Right cardiac atrium (tissue), 5 donors: ENCODE data around the gene ITPR1. TPM values are rescaled to one million over a fixed set of nuclear protein-coding genes. Genes with fewer than 3 reads are reported as not detected.

ENCODE experiments used
- ATAC-seq, 2 donors: fragments of 200-7000 bp; cut with Tn5 transposase; one replicate each; pipeline versions ENCODE4 v1.8.0 to v1.9.1; 2020; ENCODE audit warnings: moderate library complexity in 2 of 2, mild to moderate bottlenecking in 1 of 2
- DNase-seq, 3 donors: peaks; one replicate each; pipeline ENCODE4 v3.0.0-alpha.2; 2020
- H3K27ac ChIP-seq: one replicate; pipeline ENCODE4 v1.5.1; 2013; ENCODE audit warnings: mild to moderate bottlenecking, low read length, control low read depth, moderate library complexity
- H3K27me3 ChIP-seq: one replicate; pipeline ENCODE4 v1.6.1; 2013; ENCODE audit not compliant: control insufficient read depth, insufficient read depth
- H3K4me1 ChIP-seq: one replicate; pipeline ENCODE4 v1.6.1; 2013; ENCODE audit warnings: low read length; ENCODE audit not compliant: control insufficient read depth, insufficient read depth
- H3K4me3 ChIP-seq: one replicate; pipeline ENCODE4 v1.5.1; 2013; ENCODE audit warnings: low read length, control low read depth
- H3K9me3 ChIP-seq: one replicate; pipeline ENCODE4 v1.6.1; 2013; ENCODE audit warnings: low read length; ENCODE audit not compliant: control insufficient read depth
- WGBS: extraction: QIAGEN DNeasy Blood & Tissue Kit; methylation state at CpG from one replicate; pipeline ENCODE4 v1.1.7; 2013; 5-methylcytosine and 5-hydroxymethylcytosine counted together
- intact Hi-C, 4 donors: fragments of 100-400 bp; cut with DNase I; formaldehyde crosslinking; loops; one replicate each; pipeline versions ENCODE4 v1.11.0 to v1.14.0; 2022 to 2023
- polyA plus RNA-seq: library from polyadenylated mRNA; stranded (reverse); fragments of 200-250 nt; gene quantifications from one replicate; pipeline ENCODE4 v1.2.3, GENCODE V29; 2013
- total RNA-seq, 4 donors: library from RNA; stranded (reverse); fragmentation: NEBNext Ultra II Directional; extraction: Animal tissue kit (Norgen Biotek cat#: 25700); gene quantifications; one replicate each; pipeline ENCODE4 v1.2.1, GENCODE V29; 2021
- donor health status: healthy with polysubstance abuse.
- donor health status: DM: no; HTN: yes; CAD: no.
- donor health status: DM: no; HTN: no; CAD: no.
- donor health status: DM: no; HTN: yes; CAD: no; lungs with severe emphysema.
- donor health status: DM: yes; HTN: yes; CAD: no.

ITPR1 gene
- total and polyA plus RNA-seq, 5 donors = 13.9 to 59.0 (median 39.5) TPM

DNA sequence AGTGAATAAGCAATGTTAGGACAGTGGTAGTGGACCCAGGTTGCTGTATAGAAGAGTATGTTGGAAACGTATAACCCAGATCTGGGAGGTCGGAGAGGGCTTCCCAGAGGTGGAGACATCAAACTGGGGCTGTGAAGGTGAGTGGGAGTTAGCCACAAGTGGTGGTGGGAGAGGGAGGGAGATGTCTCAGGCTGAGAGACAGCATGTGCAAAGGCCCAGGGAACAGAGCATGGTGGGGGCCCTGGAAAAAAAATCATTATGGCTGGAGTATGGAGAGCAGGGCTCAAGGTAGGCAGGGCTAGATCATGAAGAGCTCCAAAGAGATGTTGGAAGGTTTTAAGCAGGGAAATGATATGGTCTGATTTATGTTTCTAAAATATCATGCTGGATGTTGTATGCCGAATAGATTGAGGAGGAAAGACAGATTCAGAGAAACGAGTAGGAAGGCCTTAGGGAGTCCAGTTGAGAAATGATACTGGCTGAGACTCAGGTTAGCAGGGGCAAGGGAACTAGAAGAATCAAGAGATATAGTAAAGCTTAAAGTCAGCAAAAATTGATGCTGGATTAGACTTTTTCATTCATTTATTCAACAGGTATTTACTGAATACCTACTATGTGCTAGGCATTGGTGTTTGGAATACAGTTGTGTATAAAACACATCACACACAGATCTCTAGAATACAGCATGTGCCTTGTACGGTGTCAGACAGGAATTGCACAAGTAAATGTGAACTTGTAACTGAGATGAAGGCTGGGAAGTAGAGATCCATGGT, 17.0 kb downstream of the ITPR1 start:
- Histone ChIP-seq H3K27ac (no peak overlapping the region), H3K4me1 (peaks cover 1% of the 10 kb centered on the region), H3K27me3 (no peaks in the 10 kb centered on the region), H3K9me3 (no peaks in the 10 kb centered on the region), H3K4me3 (no peak overlapping the region)
- DNase-seq (no peak), ATAC-seq (no peak)
- WGBS = 83% methylated on average over 5 of the region's 5 CpGs
- intact Hi-C loops = loop anchor here in 1 of 4 donors (10.0 kb wide), 1 partner anchor 115 kb away; no protein-coding TSS in a partner anchor

DNA sequence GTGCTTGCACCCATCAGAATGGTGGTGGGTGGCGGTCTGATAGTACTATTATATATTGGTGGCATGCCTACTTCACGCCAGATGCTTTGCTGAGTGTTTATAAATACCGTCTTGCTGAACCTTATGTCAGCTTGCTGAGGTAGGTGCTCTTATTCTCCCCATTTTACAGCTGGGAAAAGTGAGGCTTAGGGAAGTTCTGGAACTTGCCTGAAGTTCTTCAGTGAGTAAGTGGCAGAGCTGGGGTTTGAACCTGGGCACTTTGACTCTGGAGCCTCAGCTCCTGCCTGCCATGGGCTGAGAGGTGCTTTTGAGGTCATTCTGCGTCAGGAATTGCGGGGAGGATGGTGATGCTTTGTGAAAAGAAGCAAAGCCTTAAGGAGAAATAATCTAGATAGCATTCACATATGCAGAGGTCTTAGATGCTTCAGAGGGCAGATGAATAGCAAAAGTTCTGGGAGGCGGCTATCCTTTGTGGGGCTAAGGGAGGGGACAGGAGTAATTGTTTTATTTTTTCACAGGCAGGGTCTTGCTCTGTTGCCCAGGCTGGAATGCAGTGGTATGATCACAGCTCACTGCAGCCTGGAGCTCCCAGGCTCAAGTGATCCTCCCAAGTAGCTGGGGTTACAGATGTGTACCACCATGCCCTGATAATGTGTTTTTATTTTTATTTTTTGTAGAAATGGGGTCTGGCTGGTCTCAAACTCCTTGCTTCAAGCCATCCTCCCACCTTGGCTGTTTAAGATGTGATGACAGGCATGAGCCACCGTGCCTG, 18.5 kb downstream of the ITPR1 start:
- H3K4me3 ChIP-seq = no peak overlapping the region
- H3K27me3 ChIP-seq = no peaks in the 10 kb centered on the region
- H3K27ac ChIP-seq = no peak overlapping the region
- intact Hi-C loops = no loop called here
- ATAC-seq (no peak), DNase-seq (no peak)
- 84% methylated on average over 7 of the region's 7 CpGs for WGBS
- H3K4me1 ChIP-seq = peaks cover 2% of the 10 kb centered on the region
- H3K9me3 ChIP-seq = no peaks in the 10 kb centered on the region

DNA sequence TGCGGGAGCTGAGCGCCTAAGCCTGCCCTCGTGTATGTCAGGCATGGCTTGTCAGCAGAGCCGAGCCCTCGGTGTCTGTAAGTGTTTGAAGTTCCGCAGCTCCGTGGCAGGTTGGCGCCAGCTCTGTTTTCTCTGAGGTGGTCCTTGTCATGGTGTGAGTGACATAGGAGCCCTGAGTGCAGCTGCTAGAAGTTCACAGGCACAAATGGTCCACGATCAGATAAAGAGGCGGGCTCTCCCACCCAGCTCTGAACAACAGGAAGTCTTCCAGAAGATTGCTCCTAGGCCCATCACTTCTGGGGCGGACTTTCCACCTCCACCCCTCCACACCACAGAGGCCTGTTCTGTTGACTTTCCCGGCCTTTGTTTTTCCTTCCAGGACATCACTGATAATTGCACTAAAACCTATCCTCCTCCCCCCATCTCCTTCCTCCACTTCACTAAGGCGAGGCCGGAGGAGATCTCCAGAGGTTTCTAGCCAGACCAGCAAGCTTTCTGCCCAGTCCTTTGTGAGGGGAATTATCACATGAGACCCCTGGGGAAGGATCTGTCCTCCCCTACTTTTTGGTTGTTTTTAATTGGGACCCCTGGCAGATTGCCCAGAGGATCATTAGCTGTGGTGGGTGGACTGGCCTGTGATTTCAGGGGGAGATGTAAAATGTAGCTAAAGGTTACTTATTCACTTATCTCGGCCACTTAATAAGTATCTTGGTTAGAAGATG, 19.9 kb downstream of the ITPR1 start:
- ATAC-seq (peak; percentile 79 to 95), DNase-seq (peak; percentile 58 to 67 (median 61))
- Histone ChIP-seq H3K4me1 (peaks cover 2% of the 10 kb centered on the region), H3K27ac (peak overlapping the region; percentile 3), H3K9me3 (no peaks in the 10 kb centered on the region), H3K27me3 (no peaks in the 10 kb centered on the region), H3K4me3 (no peak overlapping the region)
- intact Hi-C loops = no loop called here
- 42% methylated on average over 15 of the region's 15 CpGs for WGBS

DNA sequence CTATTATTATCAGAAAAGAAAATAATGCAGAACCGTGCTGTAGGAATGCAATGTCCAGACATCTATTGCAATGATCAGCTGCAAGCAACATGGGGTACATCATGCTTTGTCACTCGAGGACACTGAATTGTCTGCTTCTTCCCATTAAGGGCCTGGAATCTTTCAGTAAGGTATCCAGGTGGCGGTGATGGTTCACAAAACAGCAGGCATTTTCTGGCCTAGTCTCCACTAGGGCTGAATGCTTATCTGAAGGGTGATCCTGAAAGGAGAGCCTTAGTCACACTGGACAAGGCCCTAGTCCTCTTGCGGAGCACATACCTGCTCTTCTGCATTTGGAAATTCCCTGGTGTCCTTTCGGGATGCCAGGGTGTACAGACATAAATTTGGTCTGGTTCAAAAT, 21.2 kb downstream of the ITPR1 start:
- H3K4me1 ChIP-seq = peaks cover 2% of the 10 kb centered on the region
- intact Hi-C loops = no loop called here
- no peak overlapping the region for H3K27ac ChIP-seq

DNA sequence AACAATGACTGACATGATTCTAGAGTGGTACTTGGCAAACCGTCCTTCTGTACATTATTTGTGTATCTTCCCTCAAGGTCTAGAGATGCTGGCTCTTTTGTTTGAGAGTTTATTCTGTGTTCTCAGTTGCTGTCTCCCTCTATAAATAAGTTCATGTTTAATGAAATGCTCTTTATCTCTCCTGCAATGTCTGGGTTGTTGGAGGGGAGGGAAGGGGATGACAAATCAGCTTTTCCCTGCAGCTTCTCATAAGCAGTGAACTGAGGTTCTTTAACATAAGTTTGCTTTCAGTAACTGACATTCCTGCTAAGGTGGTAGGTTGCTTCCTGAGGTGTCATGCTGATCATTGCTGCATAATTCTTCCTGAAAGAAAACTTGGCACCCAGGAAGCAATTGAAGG, 21.8 kb downstream of the ITPR1 start:
- H3K27ac ChIP-seq = no peak overlapping the region
- H3K27me3 ChIP-seq = no peaks in the 10 kb centered on the region
- intact Hi-C loops = no loop called here
- peaks cover 8% of the 10 kb centered on the region for H3K4me1 ChIP-seq
- 59% methylated on average over 1 of the region's 1 CpG for WGBS
- H3K4me3 ChIP-seq = no peak overlapping the region
- no peak for ATAC-seq
- no peaks in the 10 kb centered on the region for H3K9me3 ChIP-seq
- DNase-seq = no peak

More for the DNA sequence above, 21.2 kb downstream of the ITPR1 start:
- DNase-seq (no peak), ATAC-seq (no peak)
- no peaks in the 10 kb centered on the region for H3K27me3 ChIP-seq
- H3K4me3 ChIP-seq = no peak overlapping the region
- WGBS = 81% methylated on average over 5 of the region's 5 CpGs
- no peaks in the 10 kb centered on the region for H3K9me3 ChIP-seq

DNA sequence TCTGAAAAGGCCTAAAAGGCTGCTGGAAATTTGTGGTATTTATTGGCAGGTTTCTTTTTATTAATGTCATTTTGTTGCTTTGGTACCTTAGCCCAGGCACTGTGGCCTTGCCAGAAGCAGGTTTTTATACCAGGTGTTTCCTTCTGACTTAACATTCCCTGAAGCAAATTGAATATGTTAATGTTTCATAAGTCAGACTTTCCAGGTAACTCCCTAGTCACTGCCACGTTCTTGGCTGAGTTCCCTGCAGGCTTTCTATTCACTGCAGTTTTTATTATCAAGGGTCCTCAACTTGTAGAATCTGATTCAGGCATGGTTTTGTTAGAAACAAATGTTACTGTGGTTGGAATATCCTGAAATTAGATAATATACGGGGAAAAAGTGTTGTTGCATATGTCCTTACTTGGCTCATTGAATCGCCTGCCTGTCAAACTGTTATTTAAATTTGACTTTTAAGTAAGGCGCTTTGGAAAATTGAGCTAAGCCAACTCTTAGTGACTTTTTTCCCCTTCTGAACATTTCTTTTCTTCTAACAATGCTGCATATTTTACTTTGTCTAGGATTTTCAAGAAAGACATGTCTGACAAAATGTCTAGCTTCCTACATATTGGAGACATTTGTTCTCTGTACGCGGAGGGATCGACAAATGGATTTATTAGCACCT, 22.9 kb downstream of the ITPR1 start:
- intact Hi-C loops = no loop called here
- Histone ChIP-seq H3K27ac (no peak overlapping the region), H3K4me1 (peaks cover 11% of the 10 kb centered on the region)

DNA sequence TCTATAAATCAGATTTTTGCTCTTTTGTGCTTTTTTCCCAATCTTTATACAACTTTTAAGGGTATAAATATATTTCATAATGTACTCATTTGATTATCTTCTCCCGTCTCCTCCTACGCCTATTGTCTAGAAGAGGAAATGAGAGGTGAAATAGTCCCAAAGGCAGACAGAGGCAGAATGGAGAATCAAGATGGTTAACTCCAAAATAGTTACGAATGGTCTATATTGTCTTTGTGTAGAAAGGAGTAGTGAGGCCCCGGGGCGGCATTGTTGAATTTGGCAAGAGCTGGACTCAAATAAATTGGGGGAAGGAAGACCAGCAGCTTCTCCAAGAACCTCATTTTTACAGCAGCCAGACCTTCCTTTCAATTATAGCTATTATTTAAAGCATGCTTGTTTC, 23.9 kb downstream of the ITPR1 start:
- Histone ChIP-seq H3K4me1 (peaks cover 11% of the 10 kb centered on the region), H3K9me3 (no peaks in the 10 kb centered on the region), H3K4me3 (no peak overlapping the region), H3K27ac (no peak overlapping the region), H3K27me3 (no peaks in the 10 kb centered on the region)
- ATAC-seq (peak in 1 of 2 donors; percentile 20), DNase-seq (peak in 1 of 3 donors; percentile 62)
- intact Hi-C loops = no loop called here
- WGBS = 52% methylated on average over 5 of the region's 5 CpGs

More for the DNA sequence above, 22.9 kb downstream of the ITPR1 start:
- H3K9me3 ChIP-seq = no peaks in the 10 kb centered on the region
- ATAC-seq (no peak), DNase-seq (no peak)
- WGBS = 68% methylated on average over 7 of the region's 7 CpGs
- H3K4me3 ChIP-seq = no peak overlapping the region
- H3K27me3 ChIP-seq = no peaks in the 10 kb centered on the region

DNA sequence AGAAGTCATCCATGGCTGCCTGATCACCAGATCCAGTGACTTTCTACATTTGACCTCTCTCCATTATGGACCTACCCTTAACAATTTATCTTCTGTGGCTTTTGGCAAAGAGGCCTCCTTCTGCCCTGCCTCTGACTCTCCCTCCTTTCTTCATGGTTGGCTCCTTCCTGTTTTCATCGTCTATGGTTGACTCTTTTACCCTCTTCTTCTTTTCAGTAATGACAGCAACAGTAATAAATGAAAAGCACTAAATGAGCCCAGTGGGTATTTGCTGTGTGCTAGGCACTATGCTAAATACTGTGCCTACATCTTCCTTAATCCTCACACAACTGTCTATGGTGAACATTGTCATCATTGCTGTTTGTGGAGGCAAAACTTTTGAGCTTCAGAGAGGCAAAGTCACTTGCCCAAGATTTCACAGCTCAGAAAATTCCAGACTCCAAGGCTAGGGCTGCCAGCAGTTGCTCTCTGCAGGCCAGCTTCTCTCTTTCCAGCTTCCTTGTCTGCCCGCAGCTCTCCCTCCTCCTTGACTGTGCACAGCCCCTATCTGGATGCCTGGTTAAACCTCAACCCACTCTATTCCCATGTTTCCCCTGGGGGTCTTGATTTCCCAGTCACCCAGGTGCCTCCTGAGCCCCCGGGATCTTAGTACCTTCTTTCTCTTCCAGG, 24.6 kb downstream of the ITPR1 start:
- H3K4me3 ChIP-seq = no peak overlapping the region
- H3K27ac ChIP-seq = no peak overlapping the region
- intact Hi-C loops = no loop called here
- peaks cover 11% of the 10 kb centered on the region for H3K4me1 ChIP-seq
- 40% methylated on average over 3 of the region's 3 CpGs for WGBS
- DNase-seq (no peak), ATAC-seq (no peak)
- no peaks in the 10 kb centered on the region for H3K9me3 ChIP-seq
- H3K27me3 ChIP-seq = no peaks in the 10 kb centered on the region

DNA sequence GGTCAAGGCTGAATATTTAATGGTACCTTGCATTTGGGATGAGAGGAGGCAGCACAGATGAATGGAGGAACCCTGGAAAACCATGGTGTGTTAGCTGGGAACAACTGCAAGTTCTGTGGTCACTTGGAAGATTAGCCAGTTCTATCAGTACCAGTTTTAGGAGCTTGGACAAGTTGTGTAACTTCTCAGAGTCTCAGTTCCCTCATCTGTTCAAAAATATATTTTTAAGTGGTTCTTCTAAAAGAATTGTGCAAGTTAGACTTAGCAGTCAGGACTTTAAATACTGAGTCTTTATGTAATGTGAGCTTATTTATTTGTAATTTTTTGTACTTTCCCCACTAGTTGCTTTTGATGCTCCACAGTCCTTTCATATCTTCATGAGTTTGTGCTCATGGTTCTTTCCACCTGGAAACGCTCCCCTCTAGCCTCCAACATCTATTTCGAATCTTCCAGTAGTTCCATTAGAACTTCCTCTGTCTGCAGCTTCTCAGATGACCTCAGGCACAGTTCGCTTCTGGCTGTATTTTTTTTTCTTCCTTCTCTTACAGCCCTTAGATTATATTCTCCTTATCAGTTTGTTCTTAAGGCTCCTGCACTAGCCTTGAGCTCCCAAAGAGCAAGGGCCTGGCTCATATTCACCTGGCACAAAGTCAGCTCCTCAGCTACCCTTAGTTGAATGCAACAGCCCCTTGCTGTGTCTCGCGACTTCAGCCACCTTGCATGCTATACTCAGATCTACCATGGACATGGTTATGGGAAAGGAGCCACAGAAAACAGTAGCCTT, 27.1 kb downstream of the ITPR1 start:
- ATAC-seq (peak in 1 of 2 donors; percentile 44), DNase-seq (peak in 1 of 3 donors; percentile 56)
- Histone ChIP-seq H3K9me3 (no peaks in the 10 kb centered on the region), H3K27ac (no peak overlapping the region), H3K4me1 (peaks cover 9% of the 10 kb centered on the region), H3K4me3 (no peak overlapping the region), H3K27me3 (no peaks in the 10 kb centered on the region)
- intact Hi-C loops = no loop called here
- 61% methylated on average over 5 of the region's 5 CpGs for WGBS

DNA sequence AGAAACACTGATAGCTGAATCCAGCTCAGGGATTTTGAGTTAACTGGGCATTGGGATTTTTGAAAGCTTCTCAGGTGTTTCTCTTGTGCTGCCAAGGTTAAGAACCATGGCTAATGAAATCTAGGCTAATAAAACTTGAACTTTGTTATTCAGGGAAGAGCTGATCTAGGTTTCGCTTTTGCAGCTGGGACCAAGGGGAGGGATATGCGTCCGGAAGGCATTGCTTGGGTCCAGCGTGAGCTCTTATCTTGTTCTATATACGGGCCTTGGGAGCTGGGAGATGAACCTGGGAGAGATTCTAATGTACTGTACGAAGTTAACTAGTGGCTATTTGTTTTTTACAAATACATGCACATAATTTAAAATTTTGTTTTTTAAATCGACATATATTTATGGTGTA, 29.8 kb downstream of the ITPR1 start:
- intact Hi-C loops = no loop called here
- 61% methylated on average over 7 of the region's 7 CpGs for WGBS
- DNase-seq = no peak
- ATAC-seq = no peak
- Histone ChIP-seq H3K9me3 (no peaks in the 10 kb centered on the region), H3K4me3 (no peak overlapping the region), H3K4me1 (peaks cover 8% of the 10 kb centered on the region), H3K27me3 (no peaks in the 10 kb centered on the region), H3K27ac (no peak overlapping the region)
